ENCODE measurements around the gene UBAP2L.
A peak's percentile ranks its signal among the peaks of the same experiment; 100 is the strongest.
"Not testable (repeated sequence)": the region's sequence is repeated elsewhere in the genome, so short reads cannot be mapped to it uniquely, and the experiment has no call there.

Gene UBAP2L

DNA sequence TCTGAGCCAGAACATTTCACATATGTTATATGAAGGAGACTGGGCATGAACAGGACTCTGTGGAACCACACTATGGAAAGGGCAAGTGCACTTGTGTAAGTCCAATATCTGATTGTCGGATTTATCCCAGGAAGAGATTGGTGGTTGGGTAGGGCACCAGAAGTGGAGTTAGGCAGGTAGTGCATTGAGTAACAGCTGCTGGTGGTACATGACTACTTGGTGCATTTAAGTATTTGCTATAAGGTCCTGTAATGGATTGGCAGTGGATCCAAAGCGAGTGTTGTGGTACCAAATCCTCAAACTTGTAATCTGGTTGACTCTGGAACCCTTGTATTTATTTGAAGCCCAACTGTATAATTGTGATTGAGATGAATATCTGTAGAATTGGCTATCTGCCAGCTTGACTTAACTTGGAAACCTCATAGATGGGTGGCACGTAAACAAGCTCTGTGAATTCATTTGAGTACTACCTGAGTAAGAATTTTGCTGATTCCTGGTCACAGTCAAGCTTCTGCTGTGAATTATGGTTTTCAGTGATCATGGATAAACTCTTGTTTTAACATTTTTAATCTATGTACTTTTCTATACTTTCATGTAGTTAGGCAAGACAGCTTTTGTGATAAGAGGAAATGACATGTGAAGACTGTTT is 21.1 kb downstream of the UBAP2L start:
- no peak for DNase-seq

DNA sequence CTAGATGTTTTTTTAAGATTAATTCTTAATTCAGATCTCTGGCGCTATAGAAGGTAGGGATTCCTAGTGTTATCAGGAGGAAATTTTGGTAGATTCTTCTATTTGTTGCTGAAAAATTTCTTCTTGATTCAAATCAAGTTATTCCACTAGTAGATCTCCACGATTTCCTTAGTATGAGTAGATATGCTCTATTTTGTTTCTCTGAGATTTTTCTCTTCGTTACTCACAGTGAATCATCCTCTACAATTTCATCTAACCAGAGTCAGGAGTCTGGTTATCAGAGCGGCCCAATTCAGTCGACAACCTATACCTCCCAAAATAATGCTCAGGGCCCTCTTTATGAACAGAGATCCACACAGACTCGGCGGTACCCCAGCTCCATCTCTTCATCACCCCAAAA is 32.9 kb downstream of the UBAP2L start:
- no peak for DNase-seq

DNA sequence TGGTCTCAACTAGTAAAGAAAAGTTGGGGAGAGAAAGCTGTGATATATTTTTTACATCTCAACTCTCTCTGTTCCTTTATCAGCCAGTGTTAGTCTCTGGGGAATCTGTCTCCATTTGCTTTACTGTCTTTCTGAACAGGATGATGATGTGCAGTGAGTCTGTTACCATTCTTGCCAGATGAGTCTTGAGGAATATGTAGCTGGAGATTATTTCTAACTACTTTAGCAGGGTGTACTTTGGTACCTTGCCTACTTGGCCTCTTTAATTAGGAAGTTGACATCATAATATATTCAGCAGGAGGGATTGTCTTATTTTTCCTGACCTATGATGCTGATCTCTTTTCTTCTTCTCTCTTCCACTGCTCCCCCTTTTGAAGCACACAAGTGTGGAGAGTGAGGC is 35.9 kb downstream of the UBAP2L start:
- DNase-seq: no peak

DNA sequence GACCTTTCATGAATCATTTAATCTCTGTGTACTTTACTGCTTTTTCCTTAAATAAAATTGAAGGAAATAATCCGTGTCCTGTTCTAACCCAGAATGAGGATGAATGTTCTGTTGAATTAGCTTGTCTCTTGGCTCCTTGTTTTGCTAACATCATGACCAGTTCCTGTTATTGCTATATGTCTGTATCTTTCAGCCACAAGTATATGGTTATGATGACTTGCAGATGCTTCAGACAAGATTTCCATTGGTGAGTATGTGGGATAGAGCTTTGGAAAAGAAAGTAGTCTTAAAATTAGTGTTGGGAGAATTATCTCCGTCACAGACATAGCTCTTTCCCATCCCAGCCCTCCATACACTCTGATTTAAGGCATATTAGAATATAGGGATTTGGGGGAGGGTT is 38.0 kb downstream of the UBAP2L start:
- DNase-seq: no peak

DNA sequence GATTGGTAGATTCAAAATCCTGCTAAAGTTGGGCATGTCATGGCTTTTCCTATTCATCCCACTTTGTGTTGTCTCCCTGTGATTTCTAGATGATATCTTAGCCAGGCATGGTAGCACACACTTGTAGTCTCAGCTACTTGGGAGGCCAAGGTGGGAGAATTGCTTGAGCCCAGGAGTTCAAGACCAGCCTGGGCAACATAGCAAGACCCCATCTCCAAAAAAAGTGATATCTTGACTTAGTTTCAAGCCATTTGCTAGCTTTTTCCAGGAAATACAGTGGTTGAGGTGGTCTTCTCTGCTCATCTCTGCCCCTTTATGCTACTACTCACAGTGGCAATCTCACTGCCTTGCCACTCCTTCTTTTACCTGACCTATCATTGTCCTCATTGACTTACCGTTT is 39.4 kb downstream of the UBAP2L start:
- no peak for DNase-seq

DNA sequence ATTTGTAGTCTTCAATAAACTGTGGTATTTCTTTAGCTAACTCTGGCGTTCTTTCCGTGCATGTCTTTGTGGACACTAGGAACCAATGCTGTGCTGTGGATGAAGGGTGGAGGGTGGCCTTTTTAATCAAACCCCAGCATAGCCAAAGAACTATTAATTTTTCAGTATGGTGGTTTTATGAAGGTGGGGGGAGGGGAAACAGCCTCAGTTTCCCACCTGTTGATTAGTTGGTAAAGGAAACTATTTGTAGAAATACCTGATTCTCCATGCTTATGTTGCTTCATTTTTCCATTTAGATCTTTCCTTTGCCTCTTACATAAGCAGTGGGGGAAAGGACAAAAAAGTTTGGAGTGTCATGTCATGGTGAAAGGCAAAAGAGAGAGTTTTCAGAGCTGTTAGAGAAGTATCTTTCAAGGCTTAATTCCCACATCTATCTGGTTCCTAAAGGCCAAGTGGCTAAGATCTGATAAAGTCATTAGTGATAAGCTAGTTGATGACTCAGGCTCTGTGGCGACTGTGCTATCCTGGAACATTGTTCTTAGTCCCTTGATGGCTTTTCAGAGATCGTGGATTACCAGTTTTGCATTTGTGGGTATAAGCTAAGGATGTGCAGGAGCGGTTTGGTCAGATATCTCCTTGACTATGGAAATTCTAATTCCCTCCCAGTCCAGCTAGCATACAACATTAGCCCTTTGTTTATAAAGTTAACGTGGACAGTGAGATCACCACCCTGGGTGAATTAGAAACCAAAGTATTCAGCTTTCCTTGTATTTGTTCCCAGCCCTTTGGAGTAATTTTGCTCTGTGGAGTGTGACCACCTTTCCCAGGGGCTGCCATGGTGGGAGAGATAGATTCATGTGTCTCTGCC is 42.9 kb downstream of the UBAP2L start:
- no peak for DNase-seq

DNA sequence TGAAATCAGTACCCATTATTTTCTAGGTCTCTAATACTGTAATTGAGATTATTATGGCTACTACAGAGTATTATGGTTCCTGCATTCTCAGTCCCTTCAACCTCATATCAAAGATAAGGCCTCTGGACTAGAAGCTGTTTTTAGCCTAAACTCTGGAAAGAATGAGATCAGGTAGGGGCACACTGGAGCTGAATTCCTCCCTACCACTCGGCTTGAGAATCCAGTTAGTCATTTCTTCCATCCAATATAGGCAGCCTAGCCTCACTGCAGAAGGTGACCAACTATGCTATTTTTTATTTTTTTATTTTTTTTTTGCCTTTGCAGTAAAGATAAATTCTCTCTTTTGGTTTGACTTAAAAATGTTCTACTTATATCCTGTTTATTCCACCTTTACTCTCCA is 43.7 kb downstream of the UBAP2L start:
- no peak for DNase-seq

DNA sequence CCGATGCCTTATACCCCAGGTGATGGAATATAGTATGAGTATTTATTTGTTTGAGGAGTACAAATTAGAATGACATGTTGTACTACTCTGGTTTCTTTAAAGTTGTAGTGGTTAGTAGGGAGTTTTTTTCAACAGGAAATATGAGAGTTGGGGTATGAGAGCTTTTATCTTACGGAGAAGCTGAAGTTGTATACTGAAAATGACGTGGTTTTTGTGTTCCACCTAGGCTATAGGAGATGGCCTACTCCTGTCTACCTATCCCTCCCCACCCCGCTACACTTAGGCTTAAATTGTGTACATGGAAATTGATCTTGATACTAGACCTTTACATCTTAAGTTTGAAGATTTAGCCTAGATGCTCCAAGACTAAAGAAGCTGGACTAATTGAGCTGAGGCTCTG is 44.8 kb downstream of the UBAP2L start:
- DNase-seq: no peak

DNA sequence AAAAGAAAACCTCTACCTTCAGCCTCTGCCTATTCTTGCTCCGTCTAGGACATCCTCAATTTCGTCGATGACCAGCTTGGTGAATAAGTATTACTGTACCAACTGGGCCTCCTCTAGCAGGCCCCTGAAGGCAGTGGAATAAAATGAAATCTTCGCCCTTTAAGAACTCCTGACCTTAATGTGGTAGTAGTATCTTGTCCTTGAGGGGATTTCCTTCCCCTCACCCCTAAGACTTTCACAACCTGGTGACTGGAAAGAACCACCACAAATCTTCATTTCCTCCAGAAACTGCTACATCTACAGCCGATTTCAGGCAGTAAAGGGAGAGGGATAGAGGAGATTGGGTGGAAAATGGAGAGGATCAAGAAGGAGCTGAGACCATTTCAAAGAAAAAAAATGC is 50.1 kb downstream of the UBAP2L start:
- no peak for DNase-seq

DNA sequence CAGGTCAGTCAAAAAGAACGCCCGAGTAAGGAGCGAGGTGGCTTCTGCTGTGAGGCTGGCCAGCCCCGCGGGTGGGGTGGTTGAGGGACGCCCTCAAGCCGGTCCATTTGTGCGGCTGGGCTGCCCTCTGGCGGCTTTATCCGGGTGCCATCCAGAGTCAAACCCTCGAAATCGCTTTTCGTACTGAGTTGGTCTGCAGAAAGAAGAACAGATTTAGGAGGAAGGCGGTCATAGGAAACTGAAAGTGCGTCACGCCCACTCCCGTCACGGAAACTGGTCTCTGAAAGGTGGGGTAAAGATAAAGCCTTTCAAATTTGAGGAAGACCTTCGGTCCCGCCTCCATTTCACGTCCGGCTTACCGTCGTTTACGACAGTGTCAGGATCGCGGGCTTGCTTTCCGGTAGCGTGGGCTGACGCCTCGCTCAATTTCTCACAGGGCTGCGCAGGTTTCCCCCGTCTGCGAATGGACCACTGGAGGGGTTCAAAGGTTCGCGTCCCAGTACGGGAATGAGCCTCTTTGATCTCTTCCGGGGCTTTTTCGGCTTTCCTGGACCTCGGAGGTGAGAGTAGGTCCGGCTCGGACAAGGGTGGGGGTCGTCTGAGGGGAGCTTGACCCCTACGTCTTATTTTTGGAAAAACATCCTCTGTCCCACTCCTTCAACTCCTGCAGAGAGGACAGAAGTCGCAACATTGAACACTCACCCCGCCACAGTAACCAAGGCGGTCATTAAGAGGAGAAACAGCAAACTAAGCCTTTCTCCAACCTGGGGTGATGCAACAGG is 51.7 kb downstream of the UBAP2L start, which contains the start of gene HAX1:
Gene HAX1 (plus strand): TSS at position 413 of the 782 bp plus-strand sequence. CDS start 95 bp downstream, at position 508.
- peak; percentile 72 for DNase-seq

DNA sequence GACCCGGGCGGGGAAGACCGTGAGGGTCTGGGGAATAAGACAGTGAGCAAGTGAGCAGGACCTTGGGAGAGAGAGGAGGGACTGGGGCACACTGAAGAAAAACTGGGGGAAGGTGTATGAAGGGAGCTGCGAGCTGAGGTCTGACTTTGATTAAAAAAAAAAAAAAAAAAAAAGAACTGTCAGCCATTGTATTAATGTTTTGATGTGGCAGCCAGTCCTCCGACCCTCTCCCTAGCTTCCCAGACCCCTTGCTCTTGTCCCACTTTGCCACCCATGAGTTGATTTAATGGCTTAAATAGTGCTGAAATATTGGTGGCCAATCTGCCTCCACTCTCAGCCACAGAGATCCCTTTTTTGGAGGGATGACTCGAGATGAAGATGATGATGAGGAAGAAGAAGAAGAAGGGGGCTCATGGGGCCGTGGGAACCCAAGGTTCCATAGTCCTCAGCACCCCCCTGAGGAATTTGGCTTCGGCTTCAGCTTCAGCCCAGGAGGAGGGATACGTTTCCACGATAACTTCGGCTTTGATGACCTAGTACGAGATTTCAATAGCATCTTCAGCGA is 52.3 kb downstream of the UBAP2L start:
- no peak for DNase-seq

DNA sequence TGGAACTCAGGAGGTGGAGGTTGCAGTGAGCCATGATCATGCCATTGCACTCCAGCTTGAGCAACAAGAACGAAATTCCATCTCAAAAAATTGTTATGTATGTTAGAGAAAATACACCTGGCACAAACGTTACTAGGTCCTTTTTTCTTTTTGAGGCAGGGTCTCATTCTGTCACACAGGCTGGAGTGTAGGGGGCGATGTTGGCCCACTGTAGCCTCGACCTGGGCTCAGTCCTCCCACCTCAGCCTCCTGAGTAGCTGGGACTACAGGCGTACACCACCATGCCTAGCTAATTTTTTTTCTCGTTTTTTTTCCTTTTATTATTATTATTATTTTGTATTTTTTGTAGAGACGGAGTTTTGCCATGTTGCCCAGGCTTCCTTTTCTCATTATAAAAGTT is 56.0 kb downstream of the UBAP2L start:
- no peak for DNase-seq

DNA sequence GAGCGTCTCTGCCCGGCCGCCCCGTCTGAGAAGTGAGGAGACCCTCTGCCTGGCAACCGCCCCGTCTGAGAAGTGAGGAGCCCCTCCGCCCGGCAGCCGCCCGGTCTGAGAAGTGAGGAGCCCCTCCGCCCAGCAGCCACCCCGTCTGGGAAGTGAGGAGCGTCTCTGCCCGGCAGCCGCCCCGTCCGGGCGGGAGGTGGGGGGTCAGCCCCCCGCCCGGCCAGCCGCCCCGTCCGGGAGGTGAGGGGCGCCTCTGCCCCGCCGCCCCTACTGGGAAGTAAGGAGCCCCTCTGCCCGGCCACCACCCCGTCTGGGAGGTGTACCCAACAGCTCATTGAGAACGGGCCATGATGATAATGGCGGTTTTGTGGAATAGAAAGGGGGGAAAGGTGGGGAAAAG is 66.8 kb downstream of the UBAP2L start:
- not testable (repeated sequence) for DNase-seq

DNA sequence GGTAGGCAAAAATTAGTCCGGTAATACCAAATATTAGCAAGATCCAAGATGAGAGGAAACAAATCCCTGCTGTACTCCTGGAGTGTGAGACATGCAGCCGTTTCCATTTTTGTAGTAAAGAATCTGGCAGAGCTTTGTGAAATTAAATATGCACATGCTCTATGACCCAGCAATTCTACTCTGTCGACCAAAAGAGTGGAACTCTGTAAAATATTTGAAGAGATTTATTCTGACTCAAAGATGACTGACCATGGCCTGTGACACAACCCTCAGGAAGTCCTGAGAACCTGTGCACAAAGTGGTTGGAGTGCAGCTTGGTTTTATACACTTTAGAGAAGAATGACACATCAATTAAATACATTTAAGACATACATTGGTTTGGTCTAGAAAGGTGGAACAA is 67.9 kb downstream of the UBAP2L start:
- no peak for DNase-seq

DNA sequence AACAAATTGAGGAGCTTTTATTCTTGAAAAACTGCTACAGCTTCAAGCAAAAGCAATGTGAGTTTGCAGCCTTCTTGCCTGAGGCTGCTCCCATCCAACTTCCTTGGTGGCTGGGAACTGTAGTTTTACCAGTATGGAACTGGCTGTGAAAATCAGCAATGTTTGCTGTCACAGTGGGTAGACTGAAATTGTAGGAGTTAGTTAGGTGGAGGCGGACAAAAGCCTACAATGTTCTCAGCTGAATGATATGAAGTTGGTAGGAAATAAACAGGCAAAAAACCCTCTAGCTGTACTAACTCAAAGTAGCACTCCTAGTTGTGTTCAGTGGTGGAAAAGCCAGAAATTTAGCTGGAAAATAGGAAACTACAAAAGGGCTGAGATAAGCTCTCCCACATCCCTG is 70.2 kb downstream of the UBAP2L start:
- DNase-seq: no peak

DNA sequence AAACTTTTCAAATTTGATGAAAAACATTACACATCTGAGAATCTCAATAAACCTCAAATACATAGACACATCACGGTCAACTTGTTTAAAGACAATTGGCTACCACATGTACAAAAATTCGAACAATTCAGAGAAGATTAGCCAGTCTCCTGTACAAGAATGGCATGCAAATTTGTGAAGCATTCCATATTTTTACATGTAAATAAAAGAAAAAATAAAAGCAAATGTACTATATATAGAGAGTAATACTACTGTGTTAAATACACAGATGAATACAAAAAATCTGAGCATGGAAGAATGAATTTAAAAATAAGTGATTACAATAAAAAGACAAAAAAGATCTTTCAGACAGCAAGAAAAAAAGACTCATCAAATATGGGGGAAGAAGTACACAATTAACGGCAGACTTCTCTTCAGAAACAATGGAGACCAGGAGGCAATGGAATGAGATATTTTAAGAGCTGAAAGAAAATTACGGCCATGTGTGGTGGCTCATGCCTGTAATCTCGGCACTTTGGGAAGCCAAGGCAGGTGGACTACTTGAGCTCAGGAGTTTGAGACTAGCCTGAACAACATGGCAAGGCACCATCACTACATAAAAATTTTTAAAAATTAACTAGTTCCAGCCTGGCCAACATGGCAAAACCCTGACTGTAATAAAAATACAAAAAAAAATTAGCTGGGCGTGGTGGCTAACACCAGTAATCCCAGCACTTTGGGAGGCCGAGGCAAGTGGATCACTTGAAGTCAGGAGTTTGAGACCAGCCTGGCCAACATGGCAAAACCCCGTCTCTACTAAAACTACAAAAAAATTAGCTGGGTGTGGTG is 74.9 kb downstream of the UBAP2L start:
- DNase-seq: no peak

DNA sequence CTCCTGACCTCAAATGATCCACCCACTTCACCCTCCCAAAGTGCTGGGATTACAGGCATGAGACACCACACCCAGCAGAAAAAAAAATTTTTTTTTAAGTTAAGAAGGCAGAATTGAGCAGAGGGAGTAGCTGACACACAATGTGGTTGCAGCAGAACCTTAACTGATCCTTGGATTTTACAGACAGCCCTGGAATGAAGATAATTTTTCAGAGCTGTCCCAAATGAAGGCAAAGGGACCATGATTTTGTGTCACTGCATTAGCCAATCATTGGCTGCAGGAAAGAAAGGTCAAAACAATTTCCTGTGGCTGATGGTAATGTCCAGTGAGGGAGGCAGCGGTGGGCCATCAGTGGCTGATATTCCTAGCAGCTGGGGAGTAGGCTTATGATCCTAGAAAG is 80.8 kb downstream of the UBAP2L start:
- no peak for DNase-seq

DNA sequence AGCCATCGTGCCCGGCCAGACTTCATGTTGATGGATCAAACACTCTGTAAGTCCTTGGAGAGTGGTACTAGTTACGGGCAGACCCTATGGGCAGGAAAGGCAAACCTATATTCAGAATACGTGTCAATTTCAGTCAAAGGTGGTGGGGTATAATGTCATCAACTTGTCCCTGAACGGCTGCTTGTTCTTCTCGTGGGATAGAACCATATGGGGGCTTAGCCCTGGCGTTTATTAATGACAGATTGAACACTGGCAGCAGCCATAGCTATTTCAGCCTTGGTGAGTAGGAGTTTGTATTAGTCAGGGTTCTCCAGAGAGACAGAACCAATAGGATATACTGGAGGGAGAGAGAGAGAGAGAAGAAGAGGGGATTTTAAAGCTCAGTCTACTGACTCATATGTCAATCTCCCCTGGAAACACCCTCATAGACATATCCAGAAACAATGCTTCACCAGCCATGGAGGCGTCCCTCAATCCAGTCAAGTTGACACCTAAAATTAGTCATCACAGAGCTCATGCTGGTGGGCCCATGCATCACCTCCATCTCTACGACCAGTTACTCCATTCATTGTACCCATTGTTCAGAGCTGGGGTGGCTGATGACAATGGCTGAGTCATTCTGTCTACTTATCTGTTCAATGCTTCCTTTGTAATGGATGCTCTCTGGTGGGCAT is 84.0 kb downstream of the UBAP2L start:
- DNase-seq: no peak

DNA sequence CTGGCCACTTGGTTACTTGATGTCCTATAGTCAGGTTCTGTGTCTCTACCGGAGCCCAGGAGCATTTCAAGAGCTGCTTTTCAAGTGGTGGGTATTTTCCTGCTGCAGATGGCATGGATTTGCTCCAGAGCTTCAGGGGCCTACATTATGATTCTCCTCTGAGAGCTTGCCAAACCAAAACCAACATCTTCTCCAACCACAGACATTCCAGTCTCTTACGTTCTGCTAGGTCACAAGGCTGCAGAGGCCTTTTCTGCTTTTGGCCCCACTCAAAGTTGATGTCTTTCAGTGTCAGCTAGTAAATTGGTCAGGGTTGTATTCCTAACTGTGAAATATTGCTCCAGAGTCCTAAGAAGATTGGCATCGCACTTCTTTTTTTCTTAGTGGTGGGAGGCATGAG is 85.4 kb downstream of the UBAP2L start:
- DNase-seq: no peak

DNA sequence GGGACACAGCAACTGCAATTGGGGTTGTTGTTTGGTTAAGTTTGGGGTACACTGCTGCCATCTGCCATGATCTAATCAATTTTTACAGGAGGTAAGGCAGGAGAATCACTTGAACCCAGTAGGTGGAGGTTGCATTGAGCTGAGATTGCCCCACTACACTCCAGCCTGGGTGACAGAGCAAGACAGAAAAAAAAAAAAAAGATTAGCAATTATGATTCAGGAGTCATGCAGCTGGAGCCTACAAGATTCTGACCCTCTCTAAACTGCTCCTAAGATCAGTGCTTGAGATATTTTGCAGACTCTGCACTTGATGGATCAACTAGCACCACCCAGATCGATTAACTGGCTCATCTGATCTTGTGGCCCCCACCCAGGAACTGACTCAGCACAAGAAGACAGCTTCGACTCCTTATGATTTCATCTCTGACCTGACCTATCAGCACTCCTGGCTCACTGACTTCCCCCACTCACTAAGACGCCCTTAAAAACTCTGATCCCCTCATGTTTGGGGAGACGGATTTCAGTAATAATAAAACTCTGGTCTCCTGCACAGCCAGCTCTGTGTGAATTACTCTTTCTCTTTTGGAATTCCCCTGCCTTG is 87.0 kb downstream of the UBAP2L start:
- not testable (repeated sequence) for DNase-seq

DNA sequence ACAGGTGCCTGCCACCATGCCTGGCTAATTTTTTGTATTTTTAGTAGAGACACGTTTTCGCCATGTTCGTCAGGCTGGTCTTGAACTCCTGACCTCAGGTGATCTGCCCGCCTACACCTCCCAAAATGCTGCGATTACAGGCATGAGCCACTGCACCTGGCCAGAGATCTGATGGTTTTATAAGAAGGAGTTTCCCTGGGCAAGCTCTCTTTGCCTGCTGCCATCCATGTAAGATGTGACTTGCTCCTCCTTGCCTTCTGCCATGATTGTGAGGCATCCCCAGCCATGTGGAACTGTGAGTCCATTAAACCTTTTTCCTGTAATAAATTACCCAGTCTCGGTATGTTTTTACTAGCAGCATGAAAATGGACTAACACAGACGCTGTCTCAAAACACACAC is 88.4 kb downstream of the UBAP2L start:
- DNase-seq: not testable (repeated sequence)

Data from 8988T (cell line).